ENCODE results near the gene ZNF384. TPM values are rescaled to one million over a fixed set of nuclear protein-coding genes. Genes with fewer than 3 reads are reported as not detected.

The ZNF384 gene
- polyA plus RNA-seq, 3 donors = 73.2 to 86.0 (median 76.1) TPM

- DNase-seq (ENCODE audit: low read depth in 3 of 3, low spot score in 2 of 3) = no peak
Observed at GRCh38 chr12:6631549-6631961, 57.6 kb downstream of the ZNF384 start.

GRCh38 chr12:6630736-6631135 lies 58.4 kb downstream of the ZNF384 start:
- DNase-seq (ENCODE audit: low read depth in 3 of 3, low spot score in 2 of 3) = no peak

- DNase-seq (ENCODE audit: low read depth in 3 of 3, low spot score in 2 of 3) = no peak
Observed at GRCh38 chr12:6627616-6628015, 61.6 kb downstream of the ZNF384 start.

- no peak for DNase-seq (ENCODE audit: low read depth in 3 of 3, low spot score in 2 of 3)
Observed at GRCh38 chr12:6626654-6627283, 62.4 kb downstream of the ZNF384 start.

GRCh38 chr12:6620885-6621274 lies 68.3 kb downstream of the ZNF384 start:
- no peak for DNase-seq (ENCODE audit: low read depth in 3 of 3, low spot score in 2 of 3)

- no peak for DNase-seq (ENCODE audit: low read depth in 3 of 3, low spot score in 2 of 3)
Observed at GRCh38 chr12:6620137-6620884, 68.9 kb downstream of the ZNF384 start.

GRCh38 chr12:6618483-6619225 lies 70.5 kb downstream of the ZNF384 start:
- DNase-seq (ENCODE audit: low read depth in 3 of 3, low spot score in 2 of 3) = no peak

Other genes with a start within 250 kb of the ZNF384 start
- gene CD27, start 244.4 kb downstream of the ZNF384 start, polyA plus RNA-seq (ENCODE audit: insufficient read length in 3 of 3) = under 1 TPM; 0.31 to 0.98 (median 0.85) TPM
- gene TAPBPL, start 237.3 kb downstream of the ZNF384 start, polyA plus RNA-seq (ENCODE audit: insufficient read length in 3 of 3) = 10 to 100 TPM; 13.5 to 23.0 (median 20.5) TPM
- 10 to 100 TPM in 1 of 3 donors, 1 to 10 TPM in 2; 5.8 to 12.7 (median 9.0) TPM for gene VAMP1, start 218.7 kb downstream of the ZNF384 start, polyA plus RNA-seq (ENCODE audit: insufficient read length in 3 of 3)
- 100 to 1,000 TPM; 191 to 204 (median 196) TPM for gene MRPL51, start 196.1 kb downstream of the ZNF384 start, polyA plus RNA-seq (ENCODE audit: insufficient read length in 3 of 3)
- 10 to 100 TPM; 53.5 to 57.1 (median 56.0) TPM for gene NCAPD2, start 195.3 kb downstream of the ZNF384 start, polyA plus RNA-seq (ENCODE audit: insufficient read length in 3 of 3)
- gene GAPDH, start 154.9 kb downstream of the ZNF384 start, polyA plus RNA-seq (ENCODE audit: insufficient read length in 3 of 3) = 1,000 to 10,000 TPM; 1,949 to 2,148 (median 2,005) TPM
- 10 to 100 TPM; 10.2 to 12.2 (median 11.9) TPM for gene IFFO1, start 133.3 kb downstream of the ZNF384 start, polyA plus RNA-seq (ENCODE audit: insufficient read length in 3 of 3)
- gene NOP2, start 121.1 kb downstream of the ZNF384 start, polyA plus RNA-seq (ENCODE audit: insufficient read length in 3 of 3) = 10 to 100 TPM; 22.2 to 24.5 (median 24.4) TPM
- gene CHD4, start 82.0 kb downstream of the ZNF384 start, polyA plus RNA-seq (ENCODE audit: insufficient read length in 3 of 3) = 100 to 1,000 TPM; 277 to 287 (median 283) TPM
- gene LPAR5, start 53.4 kb downstream of the ZNF384 start, polyA plus RNA-seq (ENCODE audit: insufficient read length in 3 of 3) = 1 to 10 TPM in 2 of 3 donors, under 1 TPM in 1; 0.75 to 1.3 (median 1.2) TPM
- 1 to 10 TPM; 3.5 to 4.7 (median 4.6) TPM for gene ACRBP, start 41.9 kb downstream of the ZNF384 start, polyA plus RNA-seq (ENCODE audit: insufficient read length in 3 of 3)
- 100 to 1,000 TPM; 125 to 134 (median 128) TPM for gene ING4, start 26.3 kb downstream of the ZNF384 start, polyA plus RNA-seq (ENCODE audit: insufficient read length in 3 of 3)
- 1 to 10 TPM; 8.1 to 9.0 (median 8.9) TPM for gene PIANP, start 11.4 kb upstream of the ZNF384 start, polyA plus RNA-seq (ENCODE audit: insufficient read length in 3 of 3)
- gene COPS7A, start 34.7 kb upstream of the ZNF384 start, polyA plus RNA-seq (ENCODE audit: insufficient read length in 3 of 3) = 10 to 100 TPM; 58.7 to 69.4 (median 63.4) TPM
- 100 to 1,000 TPM; 184 to 208 (median 196) TPM for gene MLF2, start 63.8 kb upstream of the ZNF384 start, polyA plus RNA-seq (ENCODE audit: insufficient read length in 3 of 3)
- 100 to 1,000 TPM; 498 to 577 (median 564) TPM for gene PTMS, start 77.0 kb upstream of the ZNF384 start, polyA plus RNA-seq (ENCODE audit: insufficient read length in 3 of 3)
- gene LAG3, start 83.1 kb upstream of the ZNF384 start, polyA plus RNA-seq (ENCODE audit: insufficient read length in 3 of 3) = 1 to 10 TPM in 1 of 3 donors, under 1 TPM in 2; 0.75 to 1.7 (median 0.90) TPM
- gene CD4, start 100.2 kb upstream of the ZNF384 start, polyA plus RNA-seq (ENCODE audit: insufficient read length in 3 of 3) = 10 to 100 TPM; 28.0 to 32.4 (median 31.7) TPM
- 10 to 100 TPM; 22.1 to 28.7 (median 24.7) TPM for gene GPR162, start 132.4 kb upstream of the ZNF384 start, polyA plus RNA-seq (ENCODE audit: insufficient read length in 3 of 3)
- 10 to 100 TPM; 22.8 to 27.5 (median 24.6) TPM for gene P3H3, start 139.0 kb upstream of the ZNF384 start, polyA plus RNA-seq (ENCODE audit: insufficient read length in 3 of 3)
- 1 to 10 TPM; 3.7 to 4.3 (median 4.3) TPM for gene GNB3, start 151.6 kb upstream of the ZNF384 start, polyA plus RNA-seq (ENCODE audit: insufficient read length in 3 of 3)
- 10 to 100 TPM; 20.5 to 23.3 (median 22.7) TPM for gene CDCA3, start 161.9 kb upstream of the ZNF384 start, polyA plus RNA-seq (ENCODE audit: insufficient read length in 3 of 3)
- gene USP5, start 162.8 kb upstream of the ZNF384 start, polyA plus RNA-seq (ENCODE audit: insufficient read length in 3 of 3) = 10 to 100 TPM; 56.7 to 63.5 (median 61.2) TPM
- gene TPI1, start 178.2 kb upstream of the ZNF384 start, polyA plus RNA-seq (ENCODE audit: insufficient read length in 3 of 3) = 100 to 1,000 TPM; 611 to 637 (median 629) TPM
- 10 to 100 TPM in 2 of 3 donors, 1 to 10 TPM in 1; 7.4 to 13.7 (median 13.2) TPM for gene SPSB2, start 183.9 kb upstream of the ZNF384 start, polyA plus RNA-seq (ENCODE audit: insufficient read length in 3 of 3)
- gene LRRC23, start 215.4 kb upstream of the ZNF384 start, polyA plus RNA-seq (ENCODE audit: insufficient read length in 3 of 3) = 10 to 100 TPM; 19.1 to 23.5 (median 23.4) TPM
- gene ENO2, start 225.2 kb upstream of the ZNF384 start, polyA plus RNA-seq (ENCODE audit: insufficient read length in 3 of 3) = 10 to 100 TPM; 12.0 to 12.5 (median 12.2) TPM
- gene ATN1, start 238.6 kb upstream of the ZNF384 start, polyA plus RNA-seq (ENCODE audit: insufficient read length in 3 of 3) = 10 to 100 TPM; 83.9 to 95.0 (median 90.0) TPM

Measured in right renal cortex interstitium (tissue), 3 donors.